GM06990 (cell line): ENCODE data around the gene ARHGAP26.

Experiments used
- DNase-seq: peaks from one replicate; pipeline ENCODE4 v3.0.0-alpha.2; 2011; ENCODE audit not compliant: insufficient read length; ENCODE audit errors: extremely low read depth
- H3K27me3 ChIP-seq: replicated peaks from 2 replicates; pipeline ENCODE4 v1.6.0; 2011; ENCODE audit warnings: low read length; ENCODE audit not compliant: control insufficient read depth, insufficient read depth
- H3K36me3 ChIP-seq: 2 replicates; pipeline ENCODE4 v1.5.1; 2011; ENCODE audit warnings: low read length; ENCODE audit not compliant: control insufficient read depth, insufficient read depth
- H3K4me3 ChIP-seq: replicated peaks from 2 replicates; pipeline ENCODE4 v1.5.1; 2011; ENCODE audit warnings: low read depth, mild to moderate bottlenecking, control low read depth, low read length
- CTCF ChIP-seq: IDR thresholded peaks from 2 replicates; pipeline ENCODE4 v1.5.1; 2011; ENCODE audit warnings: low read length, control low read depth, mild to moderate bottlenecking, inconsistent platforms; ENCODE audit not compliant: insufficient read depth, poor library complexity, severe bottlenecking

ARHGAP26 gene

DNA sequence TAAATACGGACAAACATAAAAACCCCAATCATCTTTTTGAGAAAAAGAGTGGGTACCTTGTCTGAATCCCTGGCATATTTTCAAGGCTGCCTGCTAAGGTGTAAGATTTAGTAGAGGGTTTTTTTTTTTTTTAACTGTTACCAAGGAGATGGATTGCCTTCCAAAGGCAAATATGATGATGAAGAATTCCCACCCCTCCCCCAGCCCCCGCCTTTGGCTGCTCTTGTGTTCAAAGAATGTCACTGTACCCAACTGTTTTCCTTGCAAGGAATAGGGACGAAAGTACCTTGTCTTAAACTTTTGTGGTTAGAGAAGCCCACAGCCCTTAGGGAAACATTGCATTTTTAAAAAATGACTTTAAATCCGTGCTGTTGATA is 31.3 kb downstream of the ARHGAP26 start:
- no peak for DNase-seq
- no peaks in the 10 kb centered on the region for H3K36me3 ChIP-seq
- TF ChIP-seq CTCF: no peak
- H3K27me3 ChIP-seq: no peaks in the 10 kb centered on the region
- no peak overlapping the region for H3K4me3 ChIP-seq

DNA sequence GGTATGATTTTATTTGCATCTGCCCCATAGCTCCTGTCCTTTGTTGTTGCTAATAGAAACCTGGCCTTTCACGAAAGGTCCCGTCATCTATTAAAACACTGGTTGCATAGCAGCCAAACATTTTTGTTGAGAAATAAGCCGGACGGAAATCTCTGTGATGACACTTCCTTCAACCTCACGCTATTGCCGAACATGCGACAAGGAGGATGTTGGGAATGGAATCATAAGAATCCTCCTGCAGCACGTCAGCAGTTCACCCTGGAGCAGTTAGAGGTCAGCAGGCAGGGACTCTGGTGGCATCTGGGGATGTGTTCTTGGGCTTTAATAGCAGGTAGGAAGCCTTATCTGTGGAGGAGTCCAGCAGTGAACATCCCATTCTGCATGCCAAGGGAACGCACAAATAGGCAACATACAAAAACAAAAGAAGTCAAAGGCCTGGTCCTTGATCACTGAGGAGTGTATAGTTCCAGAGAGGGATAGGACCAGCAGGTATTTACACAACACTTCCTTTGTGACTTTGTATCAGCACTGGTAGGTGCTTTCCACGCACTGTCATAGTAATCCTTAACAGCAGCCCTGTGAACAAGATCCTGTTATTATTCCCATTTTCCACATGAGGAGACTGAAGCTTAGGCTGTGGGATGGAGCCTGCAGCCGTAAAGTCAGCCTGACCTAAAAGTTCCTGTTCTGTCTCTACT is 33.4 kb downstream of the ARHGAP26 start:
- Histone ChIP-seq H3K27me3 (no peaks in the 10 kb centered on the region), H3K4me3 (no peak overlapping the region), H3K36me3 (no peaks in the 10 kb centered on the region)
- DNase-seq: no peak
- TF ChIP-seq CTCF: no peak

GRCh38 chr5:142805339-142805738 is 35.2 kb downstream of the ARHGAP26 start:
- Histone ChIP-seq H3K4me3 (no peak overlapping the region), H3K36me3 (no peaks in the 10 kb centered on the region), H3K27me3 (no peaks in the 10 kb centered on the region)
- TF ChIP-seq CTCF: no peak
- DNase-seq: no peak

DNA sequence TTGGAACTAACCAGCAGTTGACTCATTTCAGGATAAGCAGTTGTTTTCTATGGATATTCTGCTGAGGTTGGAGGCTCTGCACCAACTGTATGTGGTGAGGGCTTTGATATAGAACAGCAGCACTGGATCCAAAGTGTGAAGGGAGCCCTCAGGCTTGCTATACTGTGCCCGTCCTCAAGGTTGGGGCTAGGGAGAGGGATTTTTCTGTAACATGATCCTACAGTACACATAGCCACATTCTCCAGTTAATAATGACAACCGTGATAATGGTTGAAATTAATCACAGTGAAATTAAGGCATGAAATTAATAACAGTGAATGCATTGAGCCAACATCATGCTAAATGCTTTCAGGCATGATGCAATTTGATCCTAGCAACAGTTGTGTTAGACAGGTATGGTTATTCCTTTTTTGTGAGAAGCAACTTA is 36.7 kb downstream of the ARHGAP26 start:
- no peak overlapping the region for H3K4me3 ChIP-seq
- H3K36me3 ChIP-seq: no peaks in the 10 kb centered on the region
- TF ChIP-seq CTCF: no peak
- no peak for DNase-seq
- H3K27me3 ChIP-seq: no peaks in the 10 kb centered on the region

DNA sequence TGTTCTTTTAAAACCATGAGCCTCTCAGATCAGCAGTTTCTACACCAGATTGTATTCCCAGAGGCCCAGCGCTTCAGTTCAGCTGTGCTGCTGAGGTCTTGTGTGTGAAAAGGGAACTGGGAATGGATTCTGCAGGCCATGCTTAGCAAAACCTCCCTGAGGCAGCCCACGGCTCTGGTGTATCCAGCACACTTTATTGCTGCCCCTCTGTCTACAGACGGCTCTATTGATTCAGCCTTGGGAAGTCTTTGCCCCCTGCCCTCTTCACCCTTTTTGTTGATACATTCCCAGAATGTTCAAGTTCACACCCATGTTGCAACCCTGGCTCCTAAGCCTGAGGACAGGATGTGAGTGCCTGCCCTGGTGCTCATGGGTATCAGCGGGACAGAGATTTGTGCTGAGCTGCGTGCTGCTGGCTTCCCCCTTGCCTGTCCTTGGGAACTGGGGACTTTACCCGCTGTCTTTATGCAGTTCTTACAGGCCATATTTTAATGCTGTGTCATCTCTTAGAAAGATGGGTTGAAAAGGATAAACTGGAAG is 37.3 kb downstream of the ARHGAP26 start:
- no peak for TF ChIP-seq CTCF
- no peaks in the 10 kb centered on the region for H3K36me3 ChIP-seq
- H3K4me3 ChIP-seq: no peak overlapping the region
- no peak for DNase-seq
- H3K27me3 ChIP-seq: no peaks in the 10 kb centered on the region
